ENCODE data around the gene VGF.
A peak's percentile ranks its signal among the peaks of the same experiment; 100 is the strongest.
"Not testable (repeated sequence)": the region's sequence is repeated elsewhere in the genome, so short reads cannot be mapped to it uniquely, and the experiment has no call there.

Gene VGF

DNA sequence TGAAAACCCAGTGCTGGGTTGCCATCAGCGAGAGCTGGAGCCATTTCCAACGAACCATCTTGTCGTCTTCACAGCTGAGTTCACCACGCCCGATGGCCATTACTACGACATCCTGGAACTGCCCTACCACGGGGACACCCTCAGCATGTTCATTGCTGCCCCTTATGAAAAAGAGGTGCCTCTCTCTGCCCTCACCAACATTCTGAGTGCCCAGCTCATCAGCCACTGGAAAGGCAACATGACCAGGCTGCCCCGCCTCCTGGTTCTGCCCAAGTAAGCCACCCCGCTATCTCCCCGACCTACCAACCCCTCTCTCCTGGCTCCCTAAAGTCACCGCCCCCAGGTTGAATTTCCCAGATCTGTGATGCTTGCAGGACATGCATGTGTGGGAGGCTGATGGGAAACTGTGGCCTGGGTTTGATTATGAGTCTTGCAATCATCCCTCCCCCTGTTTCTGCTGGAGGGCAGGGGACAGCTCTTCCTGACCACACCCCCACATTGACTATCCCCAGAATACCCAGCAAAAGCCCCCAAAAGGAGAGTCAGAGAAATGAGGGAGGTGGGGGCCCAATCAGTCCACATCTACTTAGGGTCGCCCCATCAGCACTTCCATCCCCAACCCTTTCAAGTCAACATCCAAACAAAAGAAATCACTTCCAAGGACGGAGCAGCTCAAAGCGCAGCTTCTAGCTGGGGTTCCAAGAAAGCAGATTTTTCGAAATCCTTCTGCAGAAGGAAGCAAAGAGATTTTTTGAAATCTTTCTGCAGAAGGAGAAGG, 31.6 kb downstream of the VGF start:
- Histone ChIP-seq H3K27ac (ENCODE audit: extremely low read depth, low read depth, low read length) (no peak overlapping the region), H3K4me1 (ENCODE audit: control insufficient read depth, insufficient read depth, low read length) (0 out of 2 replicates have a peak, but pooled peaks cover 2% of the 10 kb centered on the region), H3K9me3 (ENCODE audit: control insufficient read depth, insufficient read depth, low read depth, low read length) (no peaks in the 10 kb centered on the region), H3K4me3 (ENCODE audit: low read depth, low read length) (no peak overlapping the region), H3K36me3 (ENCODE audit: control insufficient read depth in 2 of 2, insufficient read depth in 1 of 2, low read length in 2 of 2) (no peaks in the 10 kb centered on the region)
- POLR2A ChIA-PET, result interaction anchor here (0.5 kb wide), 1 partner anchor 174 kb away, joined by 3 read pairs; no protein-coding TSS in a partner anchor
- CTCF ChIA-PET, result interaction anchor here (0.8 to 3.0 kb wide), 3 partner anchors 10 to 37 kb away, joined by 3 to 19 read pairs (median 4); no protein-coding TSS in a partner anchor
- TF ChIP-seq SALL2 (tag by site-specific recombination; IDR thresholded peaks at IDR 0.05; ENCODE audit: borderline replicate concordance) (no peak), EGR2 (tag by site-specific recombination; IDR thresholded peaks at IDR 0.05; ENCODE audit: low read depth) (peak; percentile 86), ZFHX2 (tag by site-specific recombination; conservative IDR thresholded peaks at IDR 0.05) (peak; percentile 86)

DNA sequence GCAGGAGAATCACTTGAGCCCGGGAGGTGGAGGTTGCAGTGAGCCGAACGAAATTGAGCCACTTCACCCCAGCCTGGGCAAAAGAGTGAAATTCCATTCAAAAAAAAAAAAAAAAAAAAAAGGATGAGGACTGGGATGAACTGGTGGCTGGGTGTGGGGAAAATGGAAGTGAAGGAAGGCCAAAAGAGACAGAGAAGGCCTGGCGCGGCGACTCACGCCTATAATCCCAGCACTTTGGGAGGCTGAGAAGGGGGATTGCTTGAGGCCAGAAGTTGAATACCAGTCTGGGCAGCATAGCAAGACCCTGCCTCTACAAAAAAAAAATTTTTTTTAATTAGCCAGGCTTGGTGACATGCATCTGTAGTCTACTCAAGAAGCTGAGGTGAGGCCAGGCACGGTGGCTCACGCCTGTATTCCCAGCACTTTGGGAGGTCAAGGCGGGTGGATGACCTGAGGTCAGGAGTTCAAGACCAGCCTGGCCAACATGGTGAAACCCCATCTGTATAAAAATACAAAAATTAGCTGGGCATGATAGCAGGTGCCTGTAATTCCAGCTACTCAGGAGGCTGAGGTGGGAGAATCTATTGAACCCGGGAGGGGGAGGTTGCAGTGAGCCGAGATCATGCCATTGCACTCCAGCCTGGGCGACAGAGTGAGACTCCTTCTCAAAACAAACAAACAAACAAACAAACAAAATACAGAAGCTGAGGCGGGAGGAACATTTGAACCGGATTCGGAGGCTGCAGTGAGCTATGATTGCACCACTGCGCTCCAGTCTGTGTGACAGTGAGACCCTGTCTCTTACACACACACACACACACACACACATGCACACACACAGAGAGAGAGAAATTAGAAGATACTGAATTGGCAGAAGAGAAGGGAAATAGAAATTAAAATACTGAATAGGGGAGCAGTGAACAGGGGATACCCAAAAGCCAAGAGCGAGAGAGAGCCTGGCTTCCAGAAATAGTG, 32.5 kb downstream of the VGF start:
- ChIA-PET POLR2A (interaction anchor here (0.6 kb wide), 1 partner anchor 32 kb away, joined by 6 read pairs; no protein-coding TSS in a partner anchor), CTCF (interaction anchor here (0.8 to 3.0 kb wide), 3 partner anchors 11 to 36 kb away, joined by 3 to 19 read pairs (median 4); no protein-coding TSS in a partner anchor)
- H3K4me3 ChIP-seq (ENCODE audit: low read depth, low read length); H3K9me3 ChIP-seq (ENCODE audit: control insufficient read depth, insufficient read depth, low read depth, low read length); H3K36me3 ChIP-seq (ENCODE audit: control insufficient read depth in 2 of 2, insufficient read depth in 1 of 2, low read length in 2 of 2); H3K27ac ChIP-seq (ENCODE audit: extremely low read depth, low read depth, low read length); H3K4me1 ChIP-seq (ENCODE audit: control insufficient read depth, insufficient read depth, low read length): not testable (repeated sequence)
- peak; percentile 49 for TF ChIP-seq PRDM10 (tag by site-specific recombination; IDR thresholded peaks at IDR 0.05)
- TF ChIP-seq, protein P1, sequence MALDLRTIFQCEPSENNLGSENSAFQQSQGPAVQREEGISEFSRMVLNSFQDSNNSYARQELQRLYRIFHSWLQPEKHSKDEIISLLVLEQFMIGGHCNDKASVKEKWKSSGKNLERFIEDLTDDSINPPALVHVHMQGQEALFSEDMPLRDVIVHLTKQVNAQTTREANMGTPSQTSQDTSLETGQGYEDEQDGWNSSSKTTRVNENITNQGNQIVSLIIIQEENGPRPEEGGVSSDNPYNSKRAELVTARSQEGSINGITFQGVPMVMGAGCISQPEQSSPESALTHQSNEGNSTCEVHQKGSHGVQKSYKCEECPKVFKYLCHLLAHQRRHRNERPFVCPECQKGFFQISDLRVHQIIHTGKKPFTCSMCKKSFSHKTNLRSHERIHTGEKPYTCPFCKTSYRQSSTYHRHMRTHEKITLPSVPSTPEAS (tag by site-specific recombination; IDR thresholded peaks at IDR 0.05), result 0 out of 2 replicates have a peak, but pooled peaks have one; percentile 12

- no peak for TF ChIP-seq ZNF549 (tag by site-specific recombination; IDR thresholded peaks at IDR 0.05)
- ChIA-PET POLR2A (interaction anchor here (0.6 kb wide), 2 partner anchors 164 to 1160 kb away, joined by 3 to 5 read pairs; no protein-coding TSS in a partner anchor), CTCF (interaction anchor here (0.6 to 1.6 kb wide), 3 partner anchors 9 to 252 kb away, joined by 3 to 4 read pairs (median 3); no protein-coding TSS in a partner anchor)
- Histone ChIP-seq H3K27ac (ENCODE audit: extremely low read depth, low read depth, low read length) (no peak overlapping the region), H3K4me3 (ENCODE audit: low read depth, low read length) (no peak overlapping the region), H3K9me3 (ENCODE audit: control insufficient read depth, insufficient read depth, low read depth, low read length) (no peaks in the 10 kb centered on the region), H3K36me3 (ENCODE audit: control insufficient read depth in 2 of 2, insufficient read depth in 1 of 2, low read length in 2 of 2) (no peaks in the 10 kb centered on the region), H3K4me1 (ENCODE audit: control insufficient read depth, insufficient read depth, low read length) (peaks cover 2% of the 10 kb centered on the region; the same call in 1 of the 2 replicates)
These were observed 35.7 kb downstream of the VGF start for GRCh38 chr7:101129603-101130117.

All from HEK293 (cell line).